Epithelial cell of esophagus (primary cell): ENCODE measurements around the gene CCDC88C.
"Not testable (repeated sequence)": the region's sequence is repeated elsewhere in the genome, so short reads cannot be mapped to it uniquely, and the experiment has no call there.

Source experiments
- DNase-seq: peaks from one replicate; pipeline ENCODE4 v3.0.0; 2010; ENCODE audit warnings: low read depth
- H3K4me3 ChIP-seq: 2 replicates; pipeline ENCODE4 v1.5.1; 2011; ENCODE audit warnings: mild to moderate bottlenecking, low read length, control low read depth
- CTCF ChIP-seq: IDR thresholded peaks from 2 replicates; pipeline ENCODE4 v1.5.1; 2011; ENCODE audit warnings: low read depth, mild to moderate bottlenecking, low read length, control low read depth, inconsistent platforms; ENCODE audit not compliant: insufficient read depth; ENCODE audit errors: missing control alignments

The CCDC88C gene

GRCh38 chr14:91229005-91229382, 188.6 kb downstream of the CCDC88C start:
- no peak overlapping the region for H3K4me3 ChIP-seq
- no peak for DNase-seq
- TF ChIP-seq CTCF, result no peak

DNA sequence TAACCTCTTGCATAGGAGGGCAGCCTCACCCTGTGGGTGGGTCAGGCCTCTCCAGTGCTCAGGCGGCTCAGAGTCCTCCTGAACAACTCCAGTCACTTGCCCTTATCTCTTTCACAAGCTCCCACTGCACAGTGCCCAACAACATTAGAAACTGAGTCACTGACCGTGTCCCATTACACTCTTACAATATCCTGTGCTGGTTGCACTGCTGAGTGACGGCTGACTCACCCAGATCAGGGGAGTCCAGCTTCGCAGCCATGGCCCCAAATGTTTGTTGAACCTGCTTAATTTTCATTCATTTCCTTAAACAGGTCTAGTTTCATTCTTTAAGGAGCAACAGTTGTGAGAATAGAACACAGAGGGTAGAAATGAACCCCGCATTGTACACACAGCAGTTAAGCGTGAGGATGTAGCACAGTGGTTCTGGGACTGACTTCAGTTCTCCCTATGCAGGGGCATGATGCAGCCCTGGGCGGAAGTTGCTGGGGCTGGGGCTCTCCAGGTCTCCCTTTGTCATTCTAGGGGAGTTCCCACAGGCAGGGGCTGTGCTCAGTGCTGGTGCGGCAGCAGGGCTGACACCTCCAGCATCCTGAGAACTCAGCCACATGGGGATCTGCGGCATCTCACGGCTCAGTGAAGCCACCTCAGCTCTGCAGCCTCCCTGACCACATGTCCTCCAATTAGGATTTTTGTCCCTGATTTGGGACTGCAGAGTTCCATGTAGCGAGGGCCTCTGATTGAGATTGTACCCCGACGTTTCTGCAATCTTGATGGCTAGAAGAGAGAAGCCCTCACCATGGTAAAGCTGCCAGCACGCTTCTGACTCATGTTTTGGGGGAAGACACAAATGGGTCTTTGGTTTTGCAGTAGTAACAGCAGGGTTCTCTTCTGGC, 189.3 kb downstream of the CCDC88C start:
- DNase-seq, result peak; percentile 93
- H3K4me3 ChIP-seq, result no peak overlapping the region
- TF ChIP-seq CTCF, result no peak

GRCh38 chr14:91227183-91227628, 190.4 kb downstream of the CCDC88C start:
- DNase-seq, result no peak
- H3K4me3 ChIP-seq, result no peak overlapping the region
- no peak for TF ChIP-seq CTCF

- H3K4me3 ChIP-seq, DNase-seq: not testable (repeated sequence)
These were observed 191.3 kb downstream of the CCDC88C start for GRCh38 chr14:91226360-91226759.

GRCh38 chr14:91225025-91225424, 192.6 kb downstream of the CCDC88C start:
- TF ChIP-seq CTCF, result no peak
- DNase-seq, result peak; percentile 76
- H3K4me3 ChIP-seq, result no peak overlapping the region

- no peak overlapping the region for H3K4me3 ChIP-seq
- DNase-seq, result no peak
- no peak for TF ChIP-seq CTCF
These were observed 194.4 kb downstream of the CCDC88C start for GRCh38 chr14:91223028-91223783.
